Fibroblast of villous mesenchyme (primary cell): ENCODE results near the gene TTC27. TPM values are rescaled to one million over a fixed set of nuclear protein-coding genes. Genes with fewer than 3 reads are reported as not detected.

Experiments
- DNase-seq: peaks from one replicate; pipeline ENCODE4 v3.0.0-alpha.2; 2010; ENCODE audit warnings: low read depth
- H3K4me3 ChIP-seq: 2 replicates; pipeline ENCODE4 v1.5.1; 2011; ENCODE audit warnings: low read depth, mild to moderate bottlenecking, low read length
- total RNA-seq: library from RNA; depleted of rRNA; stranded (reverse); fragments of >200 nt; gene quantifications from 2 replicates; pipeline ENCODE4 v1.2.3, GENCODE V29; 2012
- TF ChIP-seq, protein P1 (sequence below): IDR thresholded peaks from 2 replicates; pipeline ENCODE4 v1.5.1; 2012; ENCODE audit warnings: low read depth, mild to moderate bottlenecking, low read length; ENCODE audit not compliant: insufficient read depth

The TTC27 gene
- total RNA-seq, 1 donor, result 32.4 TPM

GRCh38 chr2:32773448-32773808 is 145.6 kb downstream of the TTC27 start:
- TF ChIP-seq, protein P1, sequence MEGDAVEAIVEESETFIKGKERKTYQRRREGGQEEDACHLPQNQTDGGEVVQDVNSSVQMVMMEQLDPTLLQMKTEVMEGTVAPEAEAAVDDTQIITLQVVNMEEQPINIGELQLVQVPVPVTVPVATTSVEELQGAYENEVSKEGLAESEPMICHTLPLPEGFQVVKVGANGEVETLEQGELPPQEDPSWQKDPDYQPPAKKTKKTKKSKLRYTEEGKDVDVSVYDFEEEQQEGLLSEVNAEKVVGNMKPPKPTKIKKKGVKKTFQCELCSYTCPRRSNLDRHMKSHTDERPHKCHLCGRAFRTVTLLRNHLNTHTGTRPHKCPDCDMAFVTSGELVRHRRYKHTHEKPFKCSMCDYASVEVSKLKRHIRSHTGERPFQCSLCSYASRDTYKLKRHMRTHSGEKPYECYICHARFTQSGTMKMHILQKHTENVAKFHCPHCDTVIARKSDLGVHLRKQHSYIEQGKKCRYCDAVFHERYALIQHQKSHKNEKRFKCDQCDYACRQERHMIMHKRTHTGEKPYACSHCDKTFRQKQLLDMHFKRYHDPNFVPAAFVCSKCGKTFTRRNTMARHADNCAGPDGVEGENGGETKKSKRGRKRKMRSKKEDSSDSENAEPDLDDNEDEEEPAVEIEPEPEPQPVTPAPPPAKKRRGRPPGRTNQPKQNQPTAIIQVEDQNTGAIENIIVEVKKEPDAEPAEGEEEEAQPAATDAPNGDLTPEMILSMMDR, result no peak
- DNase-seq, result no peak
- no peak overlapping the region for H3K4me3 ChIP-seq

DNA sequence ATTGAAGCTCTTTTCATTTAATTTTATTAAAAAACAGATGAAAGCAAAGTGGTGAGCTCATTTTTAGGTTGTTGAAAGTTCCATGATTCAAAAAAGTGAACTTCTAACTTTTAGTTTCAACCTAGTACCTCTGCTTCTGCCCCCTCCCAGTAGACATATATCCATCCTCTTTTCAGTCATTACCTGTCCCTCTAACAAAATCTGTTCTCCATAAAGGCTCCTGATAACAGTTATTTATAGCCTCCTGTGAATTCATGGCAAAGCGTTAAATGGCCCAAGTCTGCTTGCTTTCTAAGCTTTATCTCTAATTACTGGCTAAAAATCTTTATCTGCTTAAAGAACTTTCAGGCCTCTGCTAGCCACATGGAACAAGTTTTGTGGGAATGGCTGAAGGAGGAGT is 148.1 kb downstream of the TTC27 start:
- no peak overlapping the region for H3K4me3 ChIP-seq
- TF ChIP-seq, protein P1, result no peak
- DNase-seq, result no peak

DNA sequence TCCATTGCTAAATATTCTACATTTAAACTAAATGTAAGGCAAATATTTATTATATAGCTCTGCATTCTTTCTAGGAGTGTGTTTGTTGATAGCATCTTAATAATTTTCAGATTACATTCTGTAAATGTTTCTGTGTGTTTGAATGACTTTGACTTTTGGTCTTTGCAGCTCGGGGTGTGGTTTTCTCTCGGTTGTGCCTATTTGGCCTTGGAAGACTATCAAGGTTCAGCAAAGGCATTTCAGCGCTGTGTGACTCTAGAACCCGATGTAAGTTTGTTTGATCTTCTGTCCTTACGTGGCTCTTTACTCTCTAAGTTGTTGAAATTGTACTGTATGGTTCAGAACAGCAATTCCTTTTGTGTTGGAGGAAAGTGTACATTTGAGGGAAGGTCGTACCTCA is 149.9 kb downstream of the TTC27 start:
- TF ChIP-seq, protein P1, result no peak
- H3K4me3 ChIP-seq, result no peak overlapping the region

GRCh38 chr2:32780961-32781360 is 153.1 kb downstream of the TTC27 start:
- TF ChIP-seq, protein P1, result no peak
- H3K4me3 ChIP-seq, result no peak overlapping the region
- DNase-seq, result no peak

More for the DNA sequence above, 149.9 kb downstream of the TTC27 start:
- no peak for DNase-seq

GRCh38 chr2:32783469-32783868 is 155.6 kb downstream of the TTC27 start:
- no peak overlapping the region for H3K4me3 ChIP-seq
- no peak for DNase-seq
- TF ChIP-seq, protein P1, result no peak

GRCh38 chr2:32783933-32784332 is 156.1 kb downstream of the TTC27 start:
- H3K4me3 ChIP-seq, result no peak overlapping the region
- TF ChIP-seq, protein P1, result no peak
- no peak for DNase-seq

DNA sequence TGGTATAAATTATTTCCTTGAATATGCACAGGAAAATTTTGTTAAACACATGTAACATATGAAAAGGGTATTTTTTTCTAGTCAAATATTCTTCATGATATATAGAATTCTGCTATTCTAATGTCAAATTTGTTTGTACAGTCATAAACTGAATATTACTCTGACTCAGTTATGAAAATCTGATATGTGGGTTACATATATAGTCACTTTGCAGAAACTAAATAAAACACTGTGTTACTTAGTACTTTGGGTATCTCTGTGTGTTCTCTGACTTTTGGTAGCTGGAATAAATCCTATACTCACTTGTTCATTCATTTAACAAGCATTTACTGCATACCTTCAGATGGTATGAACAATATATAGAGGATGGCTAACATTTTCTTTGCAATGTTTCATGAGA is 159.4 kb downstream of the TTC27 start:
- TF ChIP-seq, protein P1, result no peak
- DNase-seq, result no peak

More for the DNA sequence above, 159.4 kb downstream of the TTC27 start:
- no peak overlapping the region for H3K4me3 ChIP-seq
